GM21737 (cell line): ENCODE data around the gene BSND.

ENCODE experiments used
- ATAC-seq: cut with Tn5 transposase; IDR thresholded peaks from one replicate; pipeline ENCODE4 v1.9.1; 2021; ENCODE audit warnings: mild to moderate bottlenecking, moderate library complexity; ENCODE audit not compliant: unreplicated experiment

Gene BSND

GRCh38 chr1:54975356-54976108 is 23.2 kb upstream of the BSND start:
- ATAC-seq, result no peak

- no peak for ATAC-seq
Measured at GRCh38 chr1:54976747-54977146, 22.0 kb upstream of the BSND start.

GRCh38 chr1:54977533-54978297 is 21.0 kb upstream of the BSND start:
- ATAC-seq, result no peak

- no peak for ATAC-seq
Measured at GRCh38 chr1:54978528-54979326, 20.0 kb upstream of the BSND start.

- ATAC-seq, result no peak
Measured at GRCh38 chr1:54979327-54979891, 19.3 kb upstream of the BSND start.

- ATAC-seq, result no peak
Measured at GRCh38 chr1:54980046-54980527, 18.6 kb upstream of the BSND start.

GRCh38 chr1:54980528-54981241 is 18.0 kb upstream of the BSND start, which contains the start of gene TMEM61:
Gene TMEM61 (plus strand): TSS chr1:54980628. CDS start chr1:54981066, 438 bp downstream.
- ATAC-seq, result no peak

GRCh38 chr1:54981466-54981865 is 17.3 kb upstream of the BSND start:
- no peak for ATAC-seq

- no peak for ATAC-seq
Measured at GRCh38 chr1:54982739-54983138, 16.0 kb upstream of the BSND start.

- ATAC-seq, result no peak
Measured at GRCh38 chr1:54984131-54984842, 14.4 kb upstream of the BSND start.

- ATAC-seq, result no peak
Measured at GRCh38 chr1:54985556-54985955, 13.2 kb upstream of the BSND start.

GRCh38 chr1:54986025-54986424 is 12.7 kb upstream of the BSND start:
- no peak for ATAC-seq

GRCh38 chr1:54986533-54986932 is 12.2 kb upstream of the BSND start:
- no peak for ATAC-seq

GRCh38 chr1:54987427-54987826 is 11.3 kb upstream of the BSND start:
- ATAC-seq, result no peak

- ATAC-seq, result no peak
Measured at GRCh38 chr1:54987919-54988705, 10.6 kb upstream of the BSND start.

- no peak for ATAC-seq
Measured at GRCh38 chr1:54988975-54989374, 9.8 kb upstream of the BSND start.

- no peak for ATAC-seq
Measured at GRCh38 chr1:54989473-54989872, 9.3 kb upstream of the BSND start.

- no peak for ATAC-seq
Measured at GRCh38 chr1:54989968-54990810, 8.5 kb upstream of the BSND start.
